HCT116 (cell line): ENCODE results near the gene JDP2.

Experiments
- ATF3 ChIP-seq: IDR thresholded peaks from 2 replicates; pipeline ENCODE4 v1.6.1; 2012
- CEBPB ChIP-seq: IDR thresholded peaks from 2 replicates; pipeline ENCODE4 v1.6.1; 2012; ENCODE audit warnings: low read depth
- CTCF ChIP-seq, 3 experiments: fragments of 200-600 bp in 1 of 3; sonication (generic) in 1 of 3; IDR thresholded peaks in 2 of 3; conservative IDR thresholded peaks in 1 of 3; 2 replicates each; pipeline ENCODE4 v1.5.1; 2012 to 2017; ENCODE audit warnings: low read depth in 2 of 3, low read length in 2 of 3, antibody characterized with exemption in 1 of 3, borderline replicate concordance in 1 of 3, control low read depth in 1 of 3, mild to moderate bottlenecking in 1 of 3, mixed read lengths in 1 of 3, mixed run types in 1 of 3, moderate library complexity in 1 of 3; ENCODE audit not compliant: insufficient read depth in 1 of 3
- EGR1 ChIP-seq: IDR thresholded peaks from 2 replicates; pipeline ENCODE4 v1.6.1; 2012; ENCODE audit warnings: low read depth
- EZH2 ChIP-seq: fragments of 200-600 bp; sonication (generic); IDR thresholded peaks from 2 replicates; pipeline ENCODE4 v1.6.1; 2017; ENCODE audit warnings: antibody characterized with exemption, mixed run types
- EZH2phosphoT487 ChIP-seq: fragments of 200-600 bp; IDR thresholded peaks from 2 replicates; pipeline ENCODE4 v1.6.1; 2018; ENCODE audit warnings: antibody characterized with exemption, borderline replicate concordance
- JUND ChIP-seq: IDR thresholded peaks from 2 replicates; pipeline ENCODE4 v1.6.1; 2012
- POLR2A ChIP-seq: IDR thresholded peaks from 2 replicates; pipeline ENCODE4 v1.7.0; 2011; ENCODE audit warnings: borderline replicate concordance; ENCODE audit not compliant: insufficient read depth, insufficient read length; ENCODE audit errors: extremely low read depth
- REST ChIP-seq: IDR thresholded peaks from 2 replicates; pipeline ENCODE4 v1.6.1; 2012; ENCODE audit warnings: low read depth
- SP1 ChIP-seq: IDR thresholded peaks from 2 replicates; pipeline ENCODE4 v1.6.1; 2012; ENCODE audit warnings: low read depth
- SRF ChIP-seq: IDR thresholded peaks from 2 replicates; pipeline ENCODE4 v1.6.1; 2012; ENCODE audit warnings: low read depth
- YY1 ChIP-seq: IDR thresholded peaks from 2 replicates; pipeline ENCODE4 v1.6.1; 2011; ENCODE audit warnings: low read length, low read depth, moderate library complexity, mild to moderate bottlenecking; ENCODE audit not compliant: insufficient replicate concordance; ENCODE audit errors: extremely low read depth
- ZFX ChIP-seq: fragments of 450-650 bp; IDR thresholded peaks from 2 replicates; pipeline ENCODE4 v1.6.1; 2017

- TF ChIP-seq YY1 (no peak), CTCF (IDR thresholded peaks at IDR 0.05 in 2 of 3, conservative IDR thresholded peaks at IDR 0.05 in 1 of 3; ENCODE audit: borderline replicate concordance in 1 of 3, insufficient read depth in 1 of 3, low read depth in 2 of 3, low read length in 2 of 3) (no peak), ATF3 (no peak), POLR2A (no peak), EZH2phosphoT487 (no peak), EGR1 (no peak), JUND (no peak), SP1 (no peak), EZH2 (no peak), CEBPB (no peak), REST (no peak), SRF (no peak), ZFX (no peak)
Observed at GRCh38 chr14:75513911-75514672, 86.3 kb downstream of the JDP2 start.
